H1 (cell line): Measurements from ENCODE around the gene MMP24. TPM values are rescaled to one million over a fixed set of nuclear protein-coding genes. Genes with fewer than 3 reads are reported as not detected.
A peak's percentile ranks its signal among the peaks of the same experiment; 100 is the strongest.

ENCODE experiments used
- CTCF ChIA-PET: fragments of 300-600 bp; sonication (Branson Sonifier 250); formaldehyde crosslinking; loops from one replicate; lab custom pipeline; 2021; ENCODE audit not compliant: partially characterized antibody; lab: Charles Lee
- POLR2A ChIA-PET: fragments of 300-600 bp; sonication (Branson Sonifier 250); formaldehyde crosslinking; loops from one replicate; lab custom pipeline; 2021; ENCODE audit warnings: inconsistent platforms; ENCODE audit not compliant: partially characterized antibody; lab: Charles Lee
- DNase-seq, 2 experiments: peaks; one replicate each; pipeline versions ENCODE4 v3.0.0 to v3.0.0-alpha.2; 2010 to 2022; ENCODE audit warnings: low spot score in 2 of 2, low read depth in 1 of 2, mixed read lengths in 1 of 2
- FAIRE-seq: peaks from 2 replicates; lab custom pipeline; 2011; peaks lifted over from hg19 to GRCh38; lab: Jason Lieb, UNC
- H2AFZ ChIP-seq: 2 replicates; pipeline ENCODE4 v1.8.1; 2012; ENCODE audit warnings: low read length, inconsistent platforms
- H2AK5ac ChIP-seq: 2 replicates; pipeline ENCODE4 v1.6.1; 2013; ENCODE audit warnings: low read depth, low read length
- H2BK120ac ChIP-seq: replicated peaks from 2 replicates; pipeline ENCODE3; 2013; ENCODE audit warnings: low read depth, low read length, inconsistent platforms
- H2BK12ac ChIP-seq: 2 replicates; pipeline ENCODE4 v1.6.1; 2013; ENCODE audit warnings: low read depth, low read length
- H2BK15ac ChIP-seq: 2 replicates; pipeline ENCODE4 v1.6.1; 2013; ENCODE audit warnings: low read length
- H2BK20ac ChIP-seq: 2 replicates; pipeline ENCODE4 v1.6.1; 2013; ENCODE audit warnings: low read length
- H2BK5ac ChIP-seq: 2 replicates; pipeline ENCODE4 v1.6.1; 2013; ENCODE audit warnings: low read depth, low read length
- H3K14ac ChIP-seq: 2 replicates; pipeline ENCODE4 v1.6.1; 2013; ENCODE audit warnings: inconsistent platforms; ENCODE audit not compliant: insufficient read length
- H3K18ac ChIP-seq: 2 replicates; pipeline ENCODE4 v1.6.1; 2013; ENCODE audit warnings: low read length; ENCODE audit errors: extremely low read depth
- H3K23ac ChIP-seq: 2 replicates; pipeline ENCODE4 v1.6.1; 2013; ENCODE audit warnings: inconsistent platforms; ENCODE audit not compliant: insufficient read length
- H3K23me2 ChIP-seq: 2 replicates; pipeline ENCODE4 v1.6.1; 2013; ENCODE audit warnings: low read depth, low read length
- H3K27ac ChIP-seq: 2 replicates; pipeline ENCODE4 v1.6.1; 2011; ENCODE audit warnings: low read depth, low read length, inconsistent platforms
- H3K27me3 ChIP-seq, 4 experiments: replicated peaks in 1 of 4; 1 replicate in 1 of 4; 2 replicates in 3 of 4; pipeline versions ENCODE4 v1.6.1 to v1.8.1; 2011 to 2013; ENCODE audit warnings: low read length in 3 of 4, mild to moderate bottlenecking in 3 of 4, inconsistent platforms in 2 of 4, mixed read lengths in 2 of 4, moderate library complexity in 1 of 4; ENCODE audit not compliant: control insufficient read depth in 3 of 4, insufficient read depth in 3 of 4; ENCODE audit errors: extremely low read depth in 1 of 4
- H3K36me3 ChIP-seq, 4 experiments: 2 replicates each; pipeline versions ENCODE4 v1.6.1 to v1.8.1; 2011 to 2013; ENCODE audit warnings: mild to moderate bottlenecking in 4 of 4, low read length in 3 of 4, moderate library complexity in 2 of 4, control low read depth in 1 of 4, inconsistent platforms in 1 of 4; ENCODE audit not compliant: insufficient read depth in 4 of 4, control insufficient read depth in 2 of 4
- H3K4ac ChIP-seq: replicated peaks from 2 replicates; pipeline ENCODE3; 2013; ENCODE audit warnings: low read length, low read depth, mixed read lengths, inconsistent platforms; ENCODE audit not compliant: insufficient read length
- H3K4me1 ChIP-seq, 4 experiments: replicated peaks in 1 of 4; 1 replicate in 1 of 4; 2 replicates in 3 of 4; pipeline versions ENCODE4 v1.6.1 to v1.8.1; 2011 to 2013; ENCODE audit warnings: low read length in 3 of 4, inconsistent platforms in 2 of 4, mixed read lengths in 1 of 4; ENCODE audit not compliant: insufficient read depth in 4 of 4, control insufficient read depth in 3 of 4
- H3K4me2 ChIP-seq, 2 experiments: 2 replicates each; pipeline versions ENCODE4 v1.6.1 to v1.8.1; 2011 to 2013; ENCODE audit warnings: low read depth in 2 of 2, low read length in 2 of 2, control low read depth in 1 of 2, inconsistent platforms in 1 of 2, mild to moderate bottlenecking in 1 of 2; ENCODE audit not compliant: insufficient read depth in 1 of 2
- H3K4me3 ChIP-seq, 4 experiments: fragments of 200-600, 300-600 bp in 1 of 4; sonication (generic), shearing (Covaris generic), sonication (Bioruptor Twin) in 1 of 4; 2 replicates each; pipeline versions ENCODE4 v1.5.1 to v1.8.1; 2011 to 2016; ENCODE audit warnings: low read length in 4 of 4, low read depth in 3 of 4, control low read depth in 2 of 4, inconsistent platforms in 2 of 4, mild to moderate bottlenecking in 2 of 4, mixed read lengths in 1 of 4, moderate library complexity in 1 of 4; ENCODE audit not compliant: insufficient read depth in 2 of 4; ENCODE audit errors: extremely low read depth in 1 of 4
- H3K56ac ChIP-seq: replicated peaks from 2 replicates; pipeline ENCODE3; 2013; ENCODE audit warnings: low read depth, mild to moderate bottlenecking, mixed read lengths, low read length, inconsistent platforms; ENCODE audit not compliant: insufficient read length
- H3K79me1 ChIP-seq: 2 replicates; pipeline ENCODE4 v1.6.1; 2013; ENCODE audit warnings: low read depth, low read length, control low read depth
- H3K79me2 ChIP-seq, 2 experiments: 2 replicates each; pipeline versions ENCODE4 v1.6.1 to v1.8.1; 2012 to 2013; ENCODE audit warnings: low read length in 2 of 2, mild to moderate bottlenecking in 2 of 2, inconsistent platforms in 1 of 2; ENCODE audit not compliant: insufficient read depth in 2 of 2, control insufficient read depth in 1 of 2
- H3K9ac ChIP-seq, 4 experiments: replicated peaks in 1 of 4; 1 replicate in 1 of 4; 2 replicates in 3 of 4; pipeline versions ENCODE4 v1.6.1 to v1.8.1; 2011 to 2013; ENCODE audit warnings: low read depth in 3 of 4, low read length in 3 of 4, control low read depth in 2 of 4, mild to moderate bottlenecking in 2 of 4, moderate library complexity in 2 of 4, inconsistent platforms in 1 of 4; ENCODE audit errors: extremely low read depth in 1 of 4
- H3K9me3 ChIP-seq, 2 experiments: 2 replicates each; pipeline versions ENCODE4 v1.6.1 to v1.8.1; 2012 to 2013; ENCODE audit warnings: mild to moderate bottlenecking in 2 of 2, moderate library complexity in 2 of 2, control low read depth in 1 of 2, inconsistent platforms in 1 of 2, low read depth in 1 of 2, low read length in 1 of 2, mixed read lengths in 1 of 2; ENCODE audit not compliant: insufficient read depth in 2 of 2
- H4K20me1 ChIP-seq, 2 experiments: replicated peaks in 1 of 2; 2 replicates each; pipeline versions ENCODE3 to v1.8.1; 2011 to 2013; ENCODE audit warnings: inconsistent platforms in 2 of 2, low read length in 2 of 2, mild to moderate bottlenecking in 1 of 2; ENCODE audit not compliant: insufficient read depth in 2 of 2, control insufficient read depth in 1 of 2
- H4K5ac ChIP-seq: 2 replicates; pipeline ENCODE4 v1.6.1; 2013; ENCODE audit warnings: low read length, low read depth, mixed read lengths, inconsistent platforms; ENCODE audit not compliant: insufficient read length
- H4K8ac ChIP-seq: 2 replicates; pipeline ENCODE4 v1.8.0; 2013; ENCODE audit warnings: mild to moderate bottlenecking, moderate library complexity, low read length, inconsistent platforms; ENCODE audit not compliant: insufficient read depth; ENCODE audit errors: extremely low read depth
- H4K91ac ChIP-seq: replicated peaks from 2 replicates; pipeline ENCODE3; 2013; ENCODE audit warnings: low read length, mixed read lengths, inconsistent platforms; ENCODE audit not compliant: insufficient read length
- BACH1 ChIP-seq: IDR thresholded peaks from 2 replicates; pipeline ENCODE4 v1.6.1; 2012; ENCODE audit warnings: low read length, improper control_type of control experiment
- GABPA ChIP-seq: IDR thresholded peaks from 2 replicates; pipeline ENCODE4 v1.6.1; 2011; ENCODE audit warnings: mild to moderate bottlenecking, low read length, moderate library complexity, borderline replicate concordance; ENCODE audit not compliant: insufficient read depth
- KDM4A ChIP-seq: IDR thresholded peaks from one replicate; pipeline ENCODE4 v1.7.1; 2012; ENCODE audit warnings: low read depth, mild to moderate bottlenecking, moderate library complexity, low read length, inconsistent platforms; ENCODE audit not compliant: severe bottlenecking
- RAD21 ChIP-seq, 2 experiments: IDR thresholded peaks in 1 of 2; conservative IDR thresholded peaks in 1 of 2; 2 replicates each; pipeline ENCODE4 v1.6.1; 2011; ENCODE audit warnings: low read depth in 2 of 2, low read length in 2 of 2, improper control_type of control experiment in 1 of 2, inconsistent platforms in 1 of 2, mild to moderate bottlenecking in 1 of 2, moderate library complexity in 1 of 2
- YY1 ChIP-seq: IDR thresholded peaks from 2 replicates; pipeline ENCODE4 v1.6.1; 2011; ENCODE audit warnings: low read depth, mild to moderate bottlenecking, low read length
- WGBS, 2 experiments: shearing (Covaris generic) in 1 of 2; methylation state at CpG; one replicate each; pipeline versions ENCODE4 v1.1.6 to v1.1.7; 2013 to 2015; ENCODE audit warnings: low lambda C conversion rate in 2 of 2, mixed read lengths in 2 of 2, inconsistent platforms in 1 of 2, low coverage in 1 of 2, missing lambda C conversion rate in 1 of 2; ENCODE audit not compliant: insufficient replicate concordance in 2 of 2, insufficient coverage in 1 of 2, insufficient read length in 1 of 2; ENCODE audit errors: extremely low coverage in 1 of 2, missing lambda C conversion rate in 1 of 2; 5-methylcytosine and 5-hydroxymethylcytosine counted together
- polyA plus RNA-seq, 7 experiments: library from polyadenylated mRNA; depleted of rRNA in 3 of 7; stranded (reverse) in 5 of 7; unstranded in 2 of 7; fragments of >200 nt in 5 of 7; fragments of 200-250 nt in 2 of 7; gene quantifications; 1 replicate in 5 of 7; 2 replicates in 1 of 7; 4 replicates in 1 of 7; pipeline versions ENCODE4 v1.2.1 to v1.2.3, GENCODE V29; 2011 to 2013; ENCODE audit warnings: missing spikeins in 2 of 7, mixed read lengths in 2 of 7
- total RNA-seq: library from RNA; stranded (reverse); fragmentation: NEBNext Ultra II Directional; extraction: Animal tissue kit (Norgen Biotek cat#: 25700); gene quantifications from 2 replicates; pipeline ENCODE4 v1.2.1, GENCODE V29; 2021

The MMP24 gene
- total and polyA plus RNA-seq, 2 of the 8 experiments (the other 6 are each of a cell fraction or from before 2014, with no cell fraction given), result 18.8 to 21.4 TPM

GRCh38 chr20:35311409-35311808, 84.9 kb downstream of the MMP24 start:
- no peak for FAIRE-seq
- no peaks in the 10 kb centered on the region for H4K20me1 ChIP-seq
- ChIA-PET CTCF (interaction anchor here (1.1 kb wide), 1 partner anchor 21 kb away, joined by 3 read pairs; no protein-coding TSS in a partner anchor), POLR2A (interaction anchor here (0.7 to 1.1 kb wide), 2 partner anchors 31 to 34 kb away, joined by 3 read pairs; no protein-coding TSS in a partner anchor)
- no peak overlapping the region for H3K4ac ChIP-seq
- H3K36me3 ChIP-seq, result peaks cover 0 to 4% (median 0%) of the 10 kb centered on the region in 4 experiments; a peak in 1 of 8 replicates
- no peak overlapping the region for H3K18ac ChIP-seq
- TF ChIP-seq BACH1 (peak; percentile 79), RAD21 (IDR thresholded peaks at IDR 0.05 in 1 of 2, conservative IDR thresholded peaks at IDR 0.05 in 1 of 2; ENCODE audit: low read depth in 2 of 2, low read length in 2 of 2) (no peak), GABPA (no peak), YY1 (peak; percentile 53; the same call in 1 of the 2 replicates), KDM4A (no peak)
- no peaks in the 10 kb centered on the region for H3K79me2 ChIP-seq
- no peak overlapping the region for H4K5ac ChIP-seq
- no peak overlapping the region for H2BK5ac ChIP-seq
- no peak overlapping the region for H4K8ac ChIP-seq
- no peak overlapping the region for H3K27ac ChIP-seq
- no peaks in the 10 kb centered on the region for H3K23me2 ChIP-seq
- H3K4me3 ChIP-seq, result no peak overlapping the region
- no peak overlapping the region for H3K23ac ChIP-seq
- H3K9me3 ChIP-seq, result no peaks in the 10 kb centered on the region
- H2AFZ ChIP-seq, result no peak overlapping the region
- no peaks in the 10 kb centered on the region for H3K27me3 ChIP-seq
- no peak overlapping the region for H3K9ac ChIP-seq
- H2AK5ac ChIP-seq, result no peak overlapping the region
- no peaks in the 10 kb centered on the region; the same call in 1 of the 2 replicates for H3K79me1 ChIP-seq
- no peak overlapping the region for H2BK15ac ChIP-seq
- no peak overlapping the region for H4K91ac ChIP-seq
- no peak overlapping the region for H2BK12ac ChIP-seq
- H2BK120ac ChIP-seq, result no peak overlapping the region
- no peak overlapping the region for H3K56ac ChIP-seq
- 81% methylated on average over 2 of the region's 2 CpGs; no CpG with 5 or more reads in 1 of the 2 experiments for WGBS, 2 experiments
- no peak overlapping the region for H2BK20ac ChIP-seq
- H3K14ac ChIP-seq, result no peak overlapping the region
- no peak overlapping the region for H3K4me2 ChIP-seq
- DNase-seq, result no peak
- peaks cover 0 to 8% (median 6%) of the 10 kb centered on the region in 4 experiments; a peak in 4 of 7 replicates for H3K4me1 ChIP-seq
